ENCODE data around the gene RHBDL3. TPM values are rescaled to one million over a fixed set of nuclear protein-coding genes. Genes with fewer than 3 reads are reported as not detected.
A peak's percentile ranks its signal among the peaks of the same experiment; 100 is the strongest.

The RHBDL3 gene
- total RNA-seq, 1 donor from 2014 or later, result 124 TPM

- no peak for TF ChIP-seq CTCF (IDR thresholded peaks at IDR 0.05; ENCODE audit: partially characterized antibody, unreplicated experiment)
- Mint-ChIP-seq H3K4me3 (ENCODE audit: unreplicated experiment) (peak within 1 kb of the TSS; percentile 98), H3K9me3 (ENCODE audit: unreplicated experiment) (peaks cover 3% of the 10 kb centered on the region), H3K27me3 (ENCODE audit: unreplicated experiment) (no peaks in the 10 kb centered on the region), H3K4me1 (ENCODE audit: low read depth, unreplicated experiment) (peaks cover 6% of the 10 kb centered on the region), H3K36me3 (ENCODE audit: unreplicated experiment) (no peaks in the 10 kb centered on the region), H3K27ac (ENCODE audit: unreplicated experiment) (peak within 1 kb of the TSS; percentile 94)
- DNase-seq, result peak; percentile 82
Observed at GRCh38 chr17:32341857-32342602, 76.4 kb downstream of the RHBDL3 start, which contains the start of gene C17orf75. TSS of gene C17orf75 (minus strand) at chr17:32342173. CDS start at chr17:32342139, 34 bp downstream.

- peaks cover 3% of the 10 kb centered on the region for H3K9me3 Mint-ChIP-seq (ENCODE audit: unreplicated experiment)
- H3K27ac Mint-ChIP-seq (ENCODE audit: unreplicated experiment), result peak overlapping the region; percentile 18
- H3K36me3 Mint-ChIP-seq (ENCODE audit: unreplicated experiment), result no peaks in the 10 kb centered on the region
- H3K4me1 Mint-ChIP-seq (ENCODE audit: low read depth, unreplicated experiment), result peaks cover 6% of the 10 kb centered on the region
- no peak for DNase-seq
- TF ChIP-seq CTCF (IDR thresholded peaks at IDR 0.05; ENCODE audit: partially characterized antibody, unreplicated experiment), result no peak
- H3K4me3 Mint-ChIP-seq (ENCODE audit: unreplicated experiment), result peak overlapping the region; percentile 86
- no peaks in the 10 kb centered on the region for H3K27me3 Mint-ChIP-seq (ENCODE audit: unreplicated experiment)
Observed at GRCh38 chr17:32342603-32343325, 77.1 kb downstream of the RHBDL3 start.

GRCh38 chr17:32345951-32346600 lies 80.4 kb downstream of the RHBDL3 start:
- no peak for TF ChIP-seq CTCF (IDR thresholded peaks at IDR 0.05; ENCODE audit: partially characterized antibody, unreplicated experiment)
- no peaks in the 10 kb centered on the region for H3K36me3 Mint-ChIP-seq (ENCODE audit: unreplicated experiment)
- peaks cover 12% of the 10 kb centered on the region for H3K27me3 Mint-ChIP-seq (ENCODE audit: unreplicated experiment)
- H3K4me1 Mint-ChIP-seq (ENCODE audit: low read depth, unreplicated experiment), result peaks cover 3% of the 10 kb centered on the region
- H3K27ac Mint-ChIP-seq (ENCODE audit: unreplicated experiment), result no peak overlapping the region
- no peak for DNase-seq
- H3K4me3 Mint-ChIP-seq (ENCODE audit: unreplicated experiment), result no peak overlapping the region
- peaks cover 13% of the 10 kb centered on the region for H3K9me3 Mint-ChIP-seq (ENCODE audit: unreplicated experiment)

- Mint-ChIP-seq H3K4me1 (ENCODE audit: low read depth, unreplicated experiment) (peaks cover 5% of the 10 kb centered on the region), H3K9me3 (ENCODE audit: unreplicated experiment) (peaks cover 10% of the 10 kb centered on the region), H3K36me3 (ENCODE audit: unreplicated experiment) (no peaks in the 10 kb centered on the region), H3K4me3 (ENCODE audit: unreplicated experiment) (no peak overlapping the region), H3K27me3 (ENCODE audit: unreplicated experiment) (peaks cover 12% of the 10 kb centered on the region), H3K27ac (ENCODE audit: unreplicated experiment) (no peak overlapping the region)
- no peak for TF ChIP-seq CTCF (IDR thresholded peaks at IDR 0.05; ENCODE audit: partially characterized antibody, unreplicated experiment)
- no peak for DNase-seq
Observed at GRCh38 chr17:32348483-32348800, 82.8 kb downstream of the RHBDL3 start.

Data from glutamatergic neuron (in vitro differentiated cells).